Occipital lobe (tissue), 2 donors: ENCODE data around the gene VPS45. TPM values are rescaled to one million over a fixed set of nuclear protein-coding genes. Genes with fewer than 3 reads are reported as not detected.
"Not testable (repeated sequence)": the region's sequence is repeated elsewhere in the genome, so short reads cannot be mapped to it uniquely, and the experiment has no call there.

Experiments used
- DNase-seq: peaks from one replicate; lab custom pipeline; 2025; lab: John Stamatoyannopoulos, UW
- total RNA-seq: library from RNA; depleted of rRNA; stranded (reverse); fragments of >200 nt; gene quantifications from one replicate; pipeline ENCODE4 v1.2.3, GENCODE V29; 2014

VPS45 gene
- total RNA-seq, 1 donor from 2014 or later: 84.2 TPM

DNA sequence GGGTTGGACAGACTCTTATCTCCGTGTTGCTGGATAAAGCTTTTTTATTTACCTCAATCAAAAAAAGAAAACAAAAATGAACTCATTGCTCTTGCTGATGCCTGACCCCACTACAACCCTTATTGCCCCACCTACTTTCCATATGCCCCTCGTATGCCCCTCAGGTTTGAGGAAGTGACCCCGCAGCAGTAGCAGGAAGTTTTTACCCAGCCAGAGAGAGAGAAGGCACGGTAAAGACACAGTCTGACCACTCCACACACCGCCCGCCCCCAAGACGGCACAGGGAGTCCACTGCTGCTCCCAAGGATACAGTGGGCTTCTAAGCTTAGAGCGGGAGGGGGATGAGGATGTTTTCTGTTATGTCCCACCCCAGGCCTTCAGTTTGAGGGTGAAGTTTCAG is 92.0 kb downstream of the VPS45 start:
- no peak for DNase-seq

DNA sequence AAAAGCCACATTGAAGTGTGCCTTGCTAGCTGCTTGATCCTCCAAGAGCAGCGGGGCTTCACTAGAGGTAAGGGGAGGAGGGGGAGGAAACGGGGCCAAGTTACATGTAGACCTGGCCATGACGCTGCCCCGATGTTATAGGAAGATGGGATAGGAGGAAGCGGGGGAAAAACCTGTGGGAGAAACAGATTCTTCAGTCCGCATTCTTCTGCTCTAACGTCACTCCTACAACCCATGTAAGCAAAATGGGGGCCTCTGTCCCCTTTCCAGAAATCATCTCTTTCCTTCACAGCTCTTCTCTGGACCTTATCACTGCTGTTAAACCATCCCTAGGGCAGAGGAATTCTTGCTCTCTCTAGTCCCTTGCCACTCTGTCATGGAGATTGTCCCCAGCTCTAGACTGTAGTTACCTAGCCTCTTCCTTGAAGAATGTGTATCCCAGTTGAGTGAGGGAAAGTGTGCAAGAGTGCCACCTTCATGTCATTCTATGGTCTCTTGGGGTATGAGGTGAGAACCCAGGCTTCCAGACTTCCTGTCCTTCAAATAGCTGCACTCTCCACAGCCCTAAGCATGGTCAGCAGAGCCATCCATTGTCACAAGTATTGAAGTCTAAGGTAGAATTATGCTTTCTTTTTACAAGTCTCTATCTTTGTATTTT is 93.5 kb downstream of the VPS45 start:
- DNase-seq: no peak

DNA sequence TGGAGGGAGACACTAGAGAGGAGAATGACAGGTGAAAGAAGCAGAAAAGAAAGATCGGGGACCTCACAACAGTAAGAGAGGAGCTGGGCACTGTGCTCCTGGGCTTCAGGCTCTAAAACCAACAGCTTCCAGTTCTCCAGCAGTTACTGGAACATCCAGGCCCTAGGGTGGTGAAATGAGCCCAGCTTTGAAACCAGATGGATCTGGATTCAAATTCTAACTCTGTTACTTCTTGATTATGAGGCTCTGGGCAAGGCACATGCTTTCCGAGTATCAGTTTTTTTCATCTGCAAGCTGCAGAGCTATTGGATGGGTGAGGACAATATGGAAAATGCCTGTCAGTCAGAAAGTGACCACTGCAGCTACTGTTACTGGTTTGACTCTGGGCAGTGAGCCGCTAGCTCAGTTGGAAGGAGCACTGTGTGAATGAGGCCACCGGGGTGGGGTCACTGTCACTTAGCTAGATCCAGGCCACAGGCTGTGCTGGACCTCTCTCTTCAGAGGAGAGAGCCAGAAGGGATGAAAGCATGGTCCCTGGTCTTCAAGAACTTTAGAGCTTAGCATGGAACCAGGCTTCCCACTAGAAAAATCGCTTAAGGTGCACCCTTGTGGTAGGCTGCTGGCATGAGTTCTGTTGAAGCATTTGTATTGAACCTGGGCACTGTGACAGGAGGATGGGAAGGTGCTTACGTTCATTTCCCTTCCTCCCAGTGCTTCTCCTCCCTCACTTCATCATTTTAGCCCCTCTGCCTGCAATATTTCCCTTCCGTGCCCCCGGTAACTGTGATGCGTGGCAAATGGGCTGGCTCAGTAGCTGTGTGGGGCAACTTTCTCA is 94.4 kb downstream of the VPS45 start:
- DNase-seq: no peak

DNA sequence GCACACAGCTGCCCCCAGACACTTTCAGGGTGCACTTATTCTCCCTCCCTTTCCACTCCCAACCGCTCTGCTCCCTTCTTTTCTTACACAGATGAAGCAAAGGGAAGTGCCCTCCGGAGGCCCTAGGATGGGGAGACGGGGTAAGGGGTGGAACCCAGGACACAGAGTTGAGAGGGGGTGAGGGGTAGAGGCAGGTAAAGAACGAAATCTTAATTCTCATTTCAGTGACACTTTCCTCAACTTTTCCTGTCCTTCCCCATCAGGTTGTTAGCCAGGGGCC is 94.9 kb downstream of the VPS45 start:
- no peak for DNase-seq

DNA sequence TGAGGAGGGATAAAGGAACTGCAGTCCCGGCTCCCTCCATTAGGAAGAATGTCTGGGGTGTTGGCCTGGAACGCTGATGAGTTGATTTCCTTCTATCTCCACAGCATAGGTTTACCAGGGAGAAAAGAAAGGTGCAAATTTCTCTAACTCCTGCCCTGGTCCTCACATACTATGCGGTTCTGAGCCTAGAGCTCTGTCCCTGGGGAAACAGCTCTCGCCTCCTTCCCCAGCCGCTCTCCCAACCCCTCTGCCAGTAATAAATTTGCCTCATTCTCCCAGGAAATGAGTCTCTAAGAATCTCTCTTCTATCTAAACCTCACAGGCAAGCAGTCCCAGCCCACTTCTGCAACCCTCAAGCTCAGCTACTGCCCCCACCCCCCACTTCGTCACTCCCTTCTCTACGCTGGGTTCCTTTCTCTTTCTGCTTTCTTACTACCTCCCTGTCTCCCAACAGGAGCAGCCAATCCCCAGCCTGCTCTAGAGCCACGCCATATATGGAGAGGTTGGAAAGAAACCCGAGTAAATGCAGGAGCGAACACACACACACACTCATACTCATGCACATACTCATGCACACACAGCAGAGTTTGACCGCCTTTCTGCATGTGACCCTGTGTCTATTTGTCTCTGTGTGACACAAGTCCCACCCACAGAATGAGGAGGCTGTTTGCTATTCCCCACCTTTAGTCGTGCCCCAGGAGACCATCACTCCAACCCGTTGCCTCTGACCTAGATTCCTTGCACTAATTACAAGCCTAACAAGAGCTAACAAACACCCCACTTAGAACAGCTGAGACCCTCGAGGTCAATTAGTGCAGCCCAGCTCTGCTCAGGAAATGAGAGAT is 95.5 kb downstream of the VPS45 start:
- DNase-seq: peak; percentile 88

DNA sequence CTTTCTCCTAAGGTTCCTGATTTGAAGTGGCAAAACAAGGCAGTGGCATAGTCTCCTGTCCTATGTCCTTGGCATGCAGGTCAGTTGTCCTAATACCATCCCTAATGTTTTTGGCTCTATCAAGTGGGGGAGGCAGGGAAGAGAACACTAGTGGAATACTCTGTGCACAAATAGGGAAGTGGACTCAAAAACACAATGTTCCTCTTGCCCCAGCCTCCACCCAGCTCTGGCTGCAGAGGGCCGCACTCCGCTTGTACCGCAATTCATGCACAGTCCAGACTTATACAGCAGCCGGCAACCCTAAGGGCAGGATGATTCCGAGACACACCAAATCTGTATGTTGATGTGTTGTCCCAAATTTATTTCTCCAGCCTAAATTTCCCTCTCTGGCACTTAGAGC is 96.6 kb downstream of the VPS45 start:
- DNase-seq: no peak

DNA sequence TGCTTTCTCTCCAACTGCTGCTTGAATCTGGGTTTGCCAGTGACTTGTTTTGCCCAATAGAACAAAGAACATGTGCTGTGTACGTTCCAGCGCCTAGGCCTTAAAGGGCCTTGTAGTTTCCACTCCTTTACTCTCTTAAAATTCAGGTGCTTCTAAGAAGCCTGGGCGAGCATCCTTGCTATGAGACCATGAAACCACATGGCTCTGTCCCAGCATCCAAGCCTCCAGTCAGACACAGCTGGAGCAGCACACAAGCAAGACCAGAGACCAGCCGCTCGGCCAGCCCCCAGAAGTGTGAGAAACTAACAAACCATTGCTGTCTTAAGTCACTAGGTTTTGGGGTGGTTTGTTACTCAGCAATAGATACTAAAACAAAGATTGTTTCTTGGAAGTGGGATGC is 97.2 kb downstream of the VPS45 start:
- DNase-seq: no peak

DNA sequence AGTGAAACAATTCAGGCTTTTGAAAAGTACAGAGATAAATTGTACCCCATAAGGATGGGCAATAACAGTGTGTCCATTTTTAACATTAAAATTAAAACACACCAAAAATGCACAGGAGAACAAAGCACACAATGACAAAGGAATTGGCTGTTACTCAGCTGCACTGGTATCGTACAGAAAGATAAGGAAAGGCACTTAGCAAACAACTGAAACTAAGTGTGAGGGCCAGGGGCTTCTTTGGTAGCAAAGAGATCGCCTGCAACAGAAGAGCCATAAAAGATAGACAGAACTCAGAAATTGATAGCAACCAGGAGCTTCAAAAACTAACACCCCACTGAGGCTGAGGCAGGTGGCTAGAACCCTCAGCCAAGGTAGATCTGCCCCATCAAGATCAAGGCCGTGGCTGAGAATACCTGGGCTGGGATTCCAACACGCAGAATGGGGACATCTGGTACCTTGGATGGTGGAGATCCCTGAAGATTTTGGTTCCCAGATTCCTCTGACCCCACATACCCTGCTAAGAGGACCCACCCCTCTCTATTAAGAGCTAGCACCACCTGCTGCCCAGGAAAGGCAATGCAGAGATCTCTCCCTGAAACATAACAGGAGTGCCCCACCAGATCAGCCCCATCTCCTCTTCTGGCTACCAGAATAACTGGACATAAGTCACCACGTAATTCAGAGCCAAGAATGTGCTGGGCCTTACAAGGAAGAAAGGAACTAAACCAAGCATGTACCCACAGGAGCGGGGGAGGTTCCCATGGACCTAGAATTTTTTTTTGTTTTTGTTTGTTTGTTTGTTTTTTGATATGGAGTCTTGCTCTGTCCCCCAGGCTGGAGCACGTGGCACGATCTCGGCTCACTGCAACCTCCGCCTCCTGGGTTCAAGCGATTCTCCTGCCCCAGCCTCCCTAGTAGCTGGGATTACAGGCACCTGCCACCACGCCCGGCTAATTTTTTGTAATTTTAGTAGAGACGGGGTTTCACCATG is 98.3 kb downstream of the VPS45 start:
- no peak for DNase-seq

DNA sequence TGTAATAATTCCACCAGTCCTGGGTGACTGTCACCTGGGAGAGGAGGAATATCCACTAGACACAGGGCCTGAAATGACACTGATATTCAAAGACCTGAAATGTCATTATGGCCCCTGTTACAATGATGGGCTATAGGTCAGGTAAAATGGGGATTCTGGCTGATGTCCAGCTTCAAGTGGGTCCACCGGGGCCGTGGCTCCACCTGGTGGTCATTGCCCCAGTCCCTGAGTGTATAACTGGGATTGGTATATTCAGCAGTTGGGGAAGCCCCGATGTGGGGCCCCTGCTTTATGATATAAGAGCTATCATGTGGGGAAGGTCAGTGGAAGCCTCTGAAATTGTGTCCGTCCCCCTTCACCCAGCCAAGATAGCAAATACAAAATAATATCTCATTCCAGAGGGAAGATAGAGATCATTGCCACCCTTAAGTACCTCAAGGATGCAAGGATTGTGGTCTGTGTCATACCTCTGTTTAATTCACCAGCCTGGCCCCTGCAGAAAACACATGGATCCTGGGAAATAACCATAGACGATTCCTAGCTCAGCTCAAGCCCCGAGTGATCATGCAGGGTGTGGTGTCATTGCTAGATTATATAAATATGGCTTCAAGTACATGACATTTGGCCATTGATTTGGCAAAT is 101.5 kb downstream of the VPS45 start:
- no peak for DNase-seq

DNA sequence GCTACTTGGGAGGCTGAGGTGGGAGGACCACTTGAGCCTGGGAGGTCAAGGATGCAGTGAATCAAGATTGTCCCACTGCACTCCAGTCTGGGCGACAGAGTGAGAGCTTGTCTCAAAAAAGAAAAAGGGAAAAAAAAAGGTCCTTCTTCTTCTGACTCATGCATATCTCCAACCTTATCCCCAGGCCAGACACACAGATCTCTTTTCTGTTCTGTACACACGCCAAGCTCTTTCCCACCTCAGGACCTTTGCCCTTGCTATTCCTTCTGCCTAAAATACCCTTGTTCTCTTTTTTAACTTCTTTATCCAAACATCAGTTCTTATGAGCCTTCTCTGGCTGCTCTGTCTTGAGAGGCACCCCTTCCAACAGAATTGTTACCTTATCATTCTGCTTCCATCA is 104.2 kb downstream of the VPS45 start:
- no peak for DNase-seq

DNA sequence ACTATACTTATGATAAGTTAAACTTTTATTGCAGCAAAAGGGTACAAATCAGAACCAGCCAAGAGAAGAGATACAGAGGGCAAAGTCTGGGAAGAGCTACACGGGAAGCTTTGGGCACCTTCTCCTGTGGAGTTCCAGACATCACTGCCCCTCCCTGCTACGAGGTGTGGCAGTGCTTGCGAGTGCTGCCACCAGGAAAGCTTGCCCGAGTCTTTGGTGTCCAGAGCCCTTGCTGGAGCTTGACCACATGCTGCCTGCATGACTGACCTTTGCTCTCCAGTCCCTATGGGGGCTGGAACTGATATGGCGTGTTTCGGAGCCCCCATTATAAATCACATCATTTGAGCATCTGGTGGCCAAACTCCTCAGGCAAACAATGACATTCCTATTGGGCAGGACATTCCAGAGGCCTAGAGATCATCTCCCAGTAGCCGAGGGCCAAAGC is 105.6 kb downstream of the VPS45 start:
- DNase-seq: no peak

DNA sequence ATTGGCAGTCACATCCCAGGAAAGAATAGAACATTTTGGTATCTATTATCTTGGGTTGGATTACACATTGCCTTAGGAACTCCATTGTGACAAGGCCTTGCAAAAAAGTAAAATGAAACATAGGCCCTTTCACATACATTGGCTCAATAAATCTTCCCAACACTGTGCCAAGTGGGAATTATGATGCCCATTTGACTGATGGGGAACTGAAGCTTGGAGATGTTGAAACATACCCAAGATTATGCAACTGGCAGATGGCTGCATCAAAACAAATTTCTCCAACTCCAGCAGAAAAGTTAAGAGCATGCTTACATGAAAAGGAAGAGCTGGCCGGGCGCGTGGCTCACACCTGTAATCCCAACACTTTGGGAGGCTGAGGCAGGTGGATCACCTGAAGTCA is 109.0 kb downstream of the VPS45 start:
- DNase-seq: no peak

DNA sequence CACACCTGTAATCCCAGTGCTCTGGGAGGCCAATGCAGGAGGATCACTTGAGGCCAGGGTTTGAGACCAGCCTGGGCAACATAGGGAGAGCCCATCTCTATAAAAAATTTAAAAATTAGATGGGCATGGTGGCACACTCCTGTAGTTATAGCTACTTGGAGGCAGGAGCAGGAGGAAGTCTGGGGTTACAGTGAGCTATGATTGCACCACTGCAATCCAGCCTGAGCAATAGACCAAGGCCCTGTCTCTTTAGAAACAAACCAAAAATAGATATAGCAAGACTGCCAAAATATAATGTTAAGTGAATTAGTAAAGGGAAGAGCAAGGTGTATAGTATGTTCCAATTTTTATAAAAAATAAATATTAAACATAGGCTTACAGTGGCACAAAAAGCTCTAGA is 111.0 kb downstream of the VPS45 start:
- DNase-seq: no peak

DNA sequence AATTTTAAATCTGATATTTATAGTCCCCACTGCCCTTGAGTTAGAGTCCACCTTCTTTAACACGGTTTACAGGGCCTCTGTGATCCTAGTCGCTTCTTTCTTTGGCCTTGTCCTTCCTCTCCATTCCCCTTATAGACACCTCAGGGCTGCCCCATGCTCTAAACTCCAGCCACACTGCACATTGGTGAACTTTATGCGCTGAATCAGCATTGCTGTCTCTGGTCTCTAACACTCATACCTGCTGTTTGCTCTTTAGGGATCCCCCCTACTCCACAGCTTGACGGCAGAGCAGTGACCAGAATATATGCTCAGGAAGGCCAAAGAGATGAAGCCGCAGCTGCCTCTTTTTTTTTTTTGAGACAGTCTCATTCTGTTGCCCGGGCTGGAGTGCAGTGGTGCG is 112.3 kb downstream of the VPS45 start:
- DNase-seq: no peak

DNA sequence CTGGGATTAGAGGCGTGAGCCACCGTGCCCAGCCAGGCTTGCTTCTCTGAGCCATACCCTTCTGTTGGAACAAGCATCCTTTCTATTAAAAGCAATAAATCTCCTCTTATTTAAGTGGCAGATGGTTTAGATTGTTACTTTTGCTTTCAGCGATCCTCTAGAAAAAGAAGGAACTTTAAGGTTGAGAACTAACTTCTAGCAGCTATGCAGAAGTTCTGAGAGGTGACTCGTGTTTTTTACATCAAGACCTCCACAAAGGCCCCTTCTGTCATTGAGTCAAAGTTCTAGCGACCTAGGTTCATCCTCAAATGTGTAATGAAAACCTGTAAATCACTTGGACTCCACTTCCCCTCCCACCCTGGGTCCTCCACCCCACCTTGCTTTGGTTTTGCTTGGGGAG is 112.9 kb downstream of the VPS45 start:
- DNase-seq: no peak

DNA sequence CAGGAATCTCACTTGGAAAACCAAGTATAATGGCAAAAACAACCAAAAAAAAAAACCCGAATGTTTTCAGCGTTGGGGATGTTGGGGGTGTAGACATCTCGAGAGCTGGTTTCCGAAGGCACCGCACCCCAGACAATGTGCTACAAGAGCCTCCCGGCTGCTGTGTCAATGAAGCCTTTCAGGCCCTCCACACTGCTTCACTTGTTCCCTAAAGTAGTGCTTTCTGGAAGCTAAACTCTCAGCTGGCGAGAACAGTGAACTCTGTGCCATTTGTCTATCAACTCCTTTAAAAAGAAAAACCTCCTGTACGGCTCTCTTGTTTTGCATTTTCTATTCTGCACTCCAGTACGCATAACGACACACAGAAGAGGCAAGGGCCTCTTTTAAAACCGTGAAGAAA is 114.7 kb downstream of the VPS45 start:
- no peak for DNase-seq

DNA sequence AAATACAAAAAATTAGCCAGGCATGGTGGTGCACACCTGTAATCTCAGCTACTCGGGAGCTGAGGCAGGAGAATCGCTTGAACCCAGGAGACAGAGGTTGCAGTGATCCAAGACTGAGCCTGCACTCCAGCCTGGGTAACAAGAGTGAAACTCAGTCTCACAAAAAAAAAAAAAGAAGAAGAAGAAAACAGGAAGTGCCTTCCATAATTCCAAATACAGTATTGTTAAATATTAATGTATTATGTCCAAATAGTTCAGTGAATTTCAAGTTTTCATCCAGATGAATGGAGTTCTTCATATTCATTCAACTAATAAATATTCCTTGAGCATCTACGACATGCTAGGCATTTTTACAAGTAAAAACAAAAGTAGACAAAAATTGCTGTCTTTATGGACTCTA is 115.5 kb downstream of the VPS45 start:
- no peak for DNase-seq

DNA sequence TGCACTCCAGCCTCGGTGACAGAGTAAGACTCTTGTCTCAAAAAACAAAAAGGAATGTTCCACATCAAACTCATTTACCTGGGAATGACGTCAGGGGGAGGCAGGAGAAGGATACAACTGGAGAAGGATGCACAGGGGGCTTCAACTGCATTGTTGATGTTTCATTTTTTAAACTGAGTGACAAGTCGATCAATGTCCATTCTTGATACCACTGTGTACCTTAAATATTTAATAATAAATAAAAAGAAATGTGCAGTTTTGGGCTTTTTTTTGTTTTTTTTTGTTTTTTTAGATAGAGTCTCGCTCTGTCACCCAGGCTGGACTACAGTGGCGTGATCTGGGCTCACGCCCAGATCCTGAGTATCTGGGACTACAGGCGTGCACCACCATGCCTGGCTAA is 117.9 kb downstream of the VPS45 start:
- no peak for DNase-seq

DNA sequence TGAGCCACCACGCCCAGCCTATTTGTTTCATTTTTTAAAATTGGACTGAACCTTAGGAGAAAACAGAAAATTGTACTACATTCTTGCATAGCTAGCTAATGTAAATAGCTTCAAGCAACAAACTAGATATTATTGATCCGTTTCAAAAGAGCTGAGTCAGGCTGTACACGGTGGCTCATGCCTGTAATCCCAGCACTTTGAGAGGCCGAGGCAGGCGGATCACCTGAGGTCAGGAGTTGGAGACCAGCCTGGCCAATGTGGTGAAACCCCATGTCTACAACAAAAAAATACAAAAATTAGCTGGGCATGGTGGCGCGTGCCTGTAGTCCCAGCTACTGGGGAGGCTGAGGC is 118.8 kb downstream of the VPS45 start:
- DNase-seq: not testable (repeated sequence)

DNA sequence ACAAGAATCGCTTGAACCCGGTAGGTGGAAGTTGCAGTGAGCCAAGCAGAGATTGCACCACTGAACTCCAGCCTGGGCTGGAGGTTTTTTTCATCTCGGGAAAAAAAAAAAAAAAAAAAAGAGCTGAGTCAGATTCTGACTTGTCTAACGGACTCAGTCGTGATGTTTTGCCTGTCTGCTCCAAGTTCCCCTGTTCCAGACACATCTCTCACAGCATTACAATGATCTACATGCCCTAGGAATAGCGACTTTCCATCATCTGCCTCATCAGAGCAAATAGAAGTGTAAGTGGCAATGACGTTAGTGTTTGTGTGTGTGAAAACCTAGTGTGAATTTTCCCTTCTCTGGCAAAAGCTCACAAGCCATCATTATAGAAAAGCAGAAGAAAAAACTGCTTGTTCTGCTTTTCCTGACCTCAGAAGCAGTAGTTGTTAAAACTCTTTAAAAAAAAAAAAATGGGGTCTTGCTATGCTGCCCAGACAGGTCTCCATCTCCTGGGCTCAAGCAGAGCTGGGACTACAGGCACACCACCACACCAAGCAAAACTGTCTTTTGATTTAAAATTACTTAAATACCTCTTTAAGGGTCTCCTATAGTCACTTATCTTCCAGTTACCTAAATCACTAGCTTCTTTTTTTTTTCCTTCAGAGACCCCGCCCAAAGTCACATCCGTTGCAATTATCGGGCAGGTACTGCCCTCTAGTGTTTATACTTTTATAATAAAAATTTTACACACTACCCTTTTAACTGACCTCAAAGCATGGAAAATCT is 119.4 kb downstream of the VPS45 start:
- no peak for DNase-seq
